HG02678 (cell line): ENCODE results near the gene MOSPD3.

Experiments
- ATAC-seq: cut with Tn5 transposase; IDR thresholded peaks from one replicate; pipeline ENCODE4 v1.9.1; 2021; ENCODE audit warnings: mild to moderate bottlenecking, moderate library complexity; ENCODE audit not compliant: unreplicated experiment

Gene MOSPD3

GRCh38 chr7:100575206-100575631 is 37.1 kb upstream of the MOSPD3 start:
- ATAC-seq: no peak

- ATAC-seq: no peak
These were observed 36.5 kb upstream of the MOSPD3 start for GRCh38 chr7:100575746-100576383.

DNA sequence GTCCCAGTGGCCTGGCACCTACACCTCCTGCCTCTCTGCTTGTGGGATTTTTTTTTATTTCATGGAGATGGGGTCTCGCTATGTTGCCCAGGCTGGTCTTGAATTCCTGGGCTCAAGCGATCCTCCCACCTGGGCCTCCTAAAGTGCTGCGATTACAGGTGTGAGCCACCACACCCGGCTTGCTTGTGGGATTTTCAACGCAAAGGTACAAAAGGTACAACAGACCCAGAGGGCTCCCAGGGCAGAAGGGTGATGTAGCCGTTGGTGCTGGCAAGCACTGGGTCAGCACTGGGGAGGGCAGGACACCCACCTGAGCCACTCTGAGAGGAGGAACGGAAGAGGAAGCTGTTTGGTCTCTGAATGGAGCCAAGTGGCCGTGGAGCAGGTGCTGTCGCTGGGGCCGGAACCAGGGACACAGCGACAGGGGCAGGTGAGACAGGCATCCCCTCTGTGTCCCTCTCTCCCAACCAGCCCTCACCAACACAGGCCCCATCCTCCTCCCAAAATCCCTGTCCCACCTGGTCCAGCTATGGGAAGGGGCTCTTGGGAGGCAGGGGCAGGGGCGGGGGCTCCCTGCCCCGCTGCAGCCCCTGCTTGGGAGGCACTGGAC is 35.9 kb upstream of the MOSPD3 start:
- no peak for ATAC-seq

DNA sequence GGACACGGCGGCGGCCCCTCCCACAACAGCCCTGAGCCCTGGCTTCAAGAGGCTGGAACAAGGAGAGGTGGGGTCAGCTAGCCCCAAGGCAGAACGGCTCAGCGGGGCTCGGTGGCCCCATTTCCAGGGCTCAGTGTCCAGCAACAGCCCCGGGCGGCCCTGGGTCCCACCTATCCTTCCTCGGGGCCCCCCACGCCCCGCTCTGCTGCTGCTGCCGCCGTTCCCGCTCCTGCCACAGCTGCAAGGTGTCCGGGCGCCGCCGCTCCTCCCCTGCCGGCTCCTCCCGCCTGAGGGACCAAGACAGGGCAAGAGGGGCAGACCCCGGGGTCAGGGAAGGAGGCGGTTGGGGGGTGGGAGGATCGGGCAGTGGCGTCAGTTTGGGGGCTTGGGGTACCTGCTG is 35.2 kb upstream of the MOSPD3 start:
- no peak for ATAC-seq

DNA sequence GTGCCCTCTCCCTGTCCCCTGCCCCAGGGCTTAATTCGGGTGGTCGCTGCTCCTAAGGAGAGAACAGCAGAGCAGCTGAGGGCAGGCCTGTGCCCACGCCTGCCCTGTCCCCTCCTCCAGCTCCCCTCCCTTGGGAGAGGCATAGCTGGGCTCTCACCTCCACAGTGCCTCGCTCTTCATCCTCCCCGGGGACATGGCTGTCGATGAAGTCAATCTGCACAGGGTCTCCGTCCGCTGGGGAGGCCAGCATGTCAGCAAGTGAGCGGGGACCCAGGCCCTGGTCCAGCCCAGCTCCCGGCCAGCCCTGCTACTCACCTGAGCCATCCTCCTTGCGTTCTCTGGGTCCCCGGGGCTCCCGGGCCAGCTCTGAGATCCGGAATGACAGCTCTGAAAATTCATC is 34.8 kb upstream of the MOSPD3 start:
- ATAC-seq: no peak

DNA sequence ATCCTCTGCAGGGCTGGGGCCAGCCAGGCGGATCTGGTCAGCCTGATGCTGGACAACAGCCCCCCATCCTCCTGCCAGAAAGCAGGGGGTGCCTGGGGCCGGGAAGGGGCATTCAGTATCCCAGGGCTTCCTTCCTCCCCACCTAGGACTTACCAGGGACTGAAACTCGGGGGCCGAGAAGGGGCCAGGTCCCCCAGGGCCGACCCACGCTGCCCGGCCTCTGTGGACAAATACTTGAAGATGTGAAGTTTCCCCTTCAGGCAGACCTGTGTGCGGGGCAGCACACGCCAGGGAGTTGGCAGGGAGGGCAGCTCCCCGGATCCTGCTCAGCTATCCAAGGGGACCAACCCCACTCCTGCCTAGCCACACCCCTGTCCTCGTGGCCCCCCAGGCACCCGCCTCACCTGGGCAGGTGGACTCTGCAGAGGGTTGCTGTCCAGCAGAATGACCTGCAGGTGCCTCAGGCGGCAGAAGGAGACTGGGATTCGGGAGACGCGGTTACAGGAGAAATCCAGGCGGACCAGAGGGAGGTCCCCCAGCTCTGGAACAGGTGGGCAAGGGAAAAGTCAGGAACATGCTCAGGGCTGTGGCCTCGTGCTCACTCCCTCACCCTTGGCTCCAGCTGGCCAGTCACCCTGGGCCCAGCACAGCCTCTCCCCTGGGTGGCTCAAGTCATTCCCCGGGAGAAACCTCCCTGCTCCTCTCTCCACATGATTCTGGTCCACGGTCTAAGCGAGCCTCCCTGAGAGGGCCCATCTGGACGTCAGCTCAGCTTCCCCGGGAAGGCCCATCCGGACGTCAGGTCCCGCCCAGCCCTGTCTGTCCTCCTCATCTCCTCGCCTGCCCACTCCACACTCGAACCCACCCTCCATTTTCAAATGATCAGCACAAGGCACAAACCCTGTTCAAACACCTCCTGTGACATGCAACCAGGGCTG is 33.8 kb upstream of the MOSPD3 start:
- ATAC-seq: no peak

DNA sequence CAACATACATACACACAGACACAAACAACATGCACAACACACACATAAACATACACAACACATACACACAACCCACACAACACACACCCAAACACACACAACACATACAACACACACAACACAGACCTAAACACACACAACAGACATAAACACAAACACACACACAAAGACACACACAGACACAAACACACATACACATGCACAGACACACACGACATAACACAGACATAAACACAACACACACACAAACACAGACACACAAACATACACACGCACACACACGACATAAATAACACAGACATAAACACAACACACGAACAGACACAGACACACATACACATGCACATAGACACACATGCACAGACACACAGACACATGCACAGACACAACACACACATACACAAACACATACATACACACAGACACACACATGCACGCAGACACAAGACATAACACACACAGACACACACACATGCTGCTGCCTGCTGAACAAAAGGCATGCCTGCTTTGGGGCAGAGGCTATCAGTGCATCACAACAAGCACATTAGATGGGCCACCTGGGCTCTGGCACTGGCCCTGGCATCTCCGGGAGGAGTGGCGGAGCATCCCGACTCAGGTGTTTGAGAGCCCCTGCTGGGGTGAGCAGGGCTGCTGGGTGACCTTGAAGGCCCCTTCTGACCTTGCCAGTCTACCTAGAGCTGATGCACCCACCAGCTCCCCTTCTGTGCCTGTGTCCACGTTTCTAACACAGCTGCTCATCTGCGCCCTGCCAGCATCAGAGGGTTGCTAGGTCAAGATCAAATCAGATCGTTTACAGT is 31.7 kb upstream of the MOSPD3 start:
- ATAC-seq: no peak

DNA sequence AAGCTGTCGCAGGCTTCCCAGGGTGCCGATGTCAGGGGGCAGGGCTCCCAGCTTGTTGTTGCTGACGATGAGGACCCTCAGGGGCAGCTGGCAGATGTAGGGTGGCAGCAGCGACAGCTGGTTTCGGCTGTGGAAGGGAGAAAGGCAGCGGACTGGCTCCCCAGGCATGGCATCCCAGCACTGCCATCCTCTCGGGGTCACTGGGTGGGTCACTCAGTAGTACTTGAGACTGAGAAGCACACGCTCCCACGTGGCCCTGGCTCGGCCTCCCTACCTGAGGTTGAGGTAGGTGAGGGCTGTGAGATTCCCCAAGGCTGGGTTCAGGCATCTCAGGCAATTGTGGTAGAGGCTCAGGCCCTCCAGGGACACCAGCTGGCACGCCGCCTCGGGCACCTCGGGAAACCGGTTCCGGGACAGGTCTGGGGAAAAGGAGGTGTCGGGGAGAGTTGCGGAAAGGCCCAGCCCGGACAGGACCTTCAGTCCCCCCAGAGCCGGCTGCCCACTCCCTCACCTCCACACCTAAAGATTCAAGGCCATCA is 30.2 kb upstream of the MOSPD3 start:
- ATAC-seq: no peak

DNA sequence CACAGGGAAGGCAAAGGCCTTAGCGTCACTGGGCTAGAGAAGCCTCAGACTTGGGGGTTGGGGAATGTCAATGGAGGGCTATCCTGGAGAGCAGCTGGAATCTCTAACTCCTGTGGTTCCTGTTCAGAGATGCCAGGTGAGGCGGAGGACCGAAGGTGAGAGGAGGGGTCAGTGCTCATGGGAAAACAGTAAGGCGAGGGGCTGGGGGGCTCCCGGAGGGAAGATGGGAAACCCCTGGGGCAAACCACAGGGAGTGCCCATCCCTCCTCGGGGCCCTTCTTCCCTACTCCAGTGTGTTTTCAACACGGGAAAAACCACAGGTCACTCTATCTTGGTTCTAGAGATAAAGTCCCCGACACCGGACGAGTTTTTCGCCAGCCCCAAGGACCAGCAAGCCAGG is 29.7 kb upstream of the MOSPD3 start:
- no peak for ATAC-seq

- no peak for ATAC-seq
These were observed 28.9 kb upstream of the MOSPD3 start for GRCh38 chr7:100583132-100584053.

DNA sequence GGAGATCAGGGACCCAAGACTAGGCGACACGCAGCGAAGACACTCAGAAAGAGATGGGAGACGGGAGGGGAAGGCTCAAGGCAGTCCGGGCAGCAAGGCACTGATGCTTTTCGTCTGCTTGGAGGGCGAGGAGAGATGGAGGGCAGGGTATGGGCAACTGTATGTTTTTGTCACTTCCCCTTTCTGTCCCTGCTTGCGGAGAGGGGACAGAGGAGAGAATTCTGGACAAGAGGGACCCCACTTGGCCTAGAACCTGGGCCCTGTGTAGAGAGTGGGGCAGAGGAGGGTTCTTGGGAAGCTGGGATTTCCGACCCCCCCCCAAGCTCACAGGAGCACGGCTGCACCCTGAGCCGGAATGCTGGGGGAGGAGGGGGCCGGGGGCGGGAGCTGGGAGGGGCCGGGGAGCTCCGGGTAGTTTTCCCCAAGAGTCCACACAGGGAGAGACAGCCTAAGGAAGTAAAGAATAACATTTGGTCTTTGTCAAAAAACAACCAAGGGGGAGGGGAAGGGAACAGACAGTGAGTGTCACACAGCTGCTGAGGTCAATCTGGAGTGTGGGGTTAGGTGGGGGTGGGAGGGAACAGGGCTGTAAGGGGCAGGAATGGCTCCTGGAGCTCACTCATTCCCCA is 28.2 kb upstream of the MOSPD3 start:
- no peak for ATAC-seq

- ATAC-seq: no peak
These were observed 27.4 kb upstream of the MOSPD3 start for GRCh38 chr7:100584683-100585510.

- ATAC-seq: peak; percentile 26
These were observed 26.7 kb upstream of the MOSPD3 start, which contains the start of gene LRCH4 for GRCh38 chr7:100585511-100586265. Gene LRCH4, minus strand, starts transcription at chr7:100586129. Its CDS starts 29 bp downstream, at chr7:100586100.

DNA sequence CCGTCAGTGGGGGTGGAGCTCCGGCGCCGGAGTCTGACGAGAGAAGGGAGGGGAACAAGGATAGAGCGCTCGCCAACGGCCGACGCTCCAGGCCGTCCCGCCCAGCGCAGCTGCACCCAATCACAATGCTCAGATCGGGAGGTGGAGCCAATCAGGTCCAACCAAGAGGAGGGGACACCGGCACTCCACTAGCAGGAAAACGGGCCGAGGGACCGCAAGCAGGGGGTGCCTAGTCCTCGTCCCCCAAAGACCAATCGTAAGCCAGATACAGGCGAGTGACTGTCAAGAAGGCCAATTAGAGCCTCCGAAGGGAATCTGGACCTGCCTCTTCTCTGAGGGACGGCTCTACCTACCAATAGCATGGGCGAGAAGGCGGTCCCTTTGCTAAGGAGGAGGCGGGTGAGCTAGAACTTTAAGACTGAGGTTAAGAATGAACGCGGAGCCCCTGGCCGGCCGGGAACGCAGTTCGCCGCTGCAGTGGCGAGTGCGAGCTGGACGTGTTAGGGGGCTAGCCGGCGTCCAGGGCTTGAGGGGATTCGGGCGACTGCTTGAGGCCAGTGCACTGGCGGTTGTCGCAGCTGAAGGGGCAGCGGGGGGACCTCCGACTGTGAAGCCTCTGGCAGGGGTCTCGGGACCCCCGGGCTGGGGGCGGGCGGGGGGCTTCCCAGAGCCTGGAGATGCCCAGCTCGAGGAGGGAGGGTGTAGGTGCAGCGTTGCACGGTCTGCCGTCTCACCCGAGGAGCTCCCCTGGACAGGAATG is 25.9 kb upstream of the MOSPD3 start, which contains the start of gene FBXO24:
Gene FBXO24 (plus strand): TSS at position 63 of the 760 bp plus-strand sequence. CDS start 298 bp downstream, at position 361.
- peak; percentile 86 for ATAC-seq

- ATAC-seq: no peak
These were observed 23.9 kb upstream of the MOSPD3 start for GRCh38 chr7:100588438-100588837.

DNA sequence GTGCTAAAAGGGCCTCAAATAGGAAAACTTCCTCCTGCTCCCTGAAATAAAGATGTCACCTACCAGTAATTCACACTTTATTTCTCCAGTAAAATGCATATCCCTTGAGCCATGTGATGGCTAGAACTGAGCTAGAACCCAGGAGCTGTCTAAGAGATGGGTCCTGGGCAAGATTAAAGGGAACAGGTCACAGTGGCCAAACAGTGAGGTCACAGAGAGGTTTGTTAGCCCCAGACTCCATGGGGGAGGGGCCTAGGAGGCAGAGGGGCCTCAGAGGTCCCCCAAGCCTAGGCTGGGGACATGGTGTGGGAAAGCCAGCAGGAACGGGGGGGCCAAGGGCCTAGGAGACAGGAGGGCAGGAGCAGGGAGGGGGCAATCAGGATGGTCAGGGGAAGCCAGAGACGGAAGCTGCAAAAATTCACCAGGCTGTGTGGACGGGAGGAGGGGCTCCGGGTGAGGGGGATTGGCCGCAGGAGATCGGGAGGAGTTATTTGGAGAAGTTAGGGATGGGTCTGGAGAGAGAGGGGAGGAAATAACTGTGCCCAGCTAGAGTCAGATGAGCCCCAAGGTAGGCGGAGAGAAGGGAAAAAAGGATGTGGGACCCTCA is 22.9 kb upstream of the MOSPD3 start:
- ATAC-seq: no peak
